ENCODE measurements around the gene WDR5B.

- TF ChIP-seq CTCF (IDR thresholded peaks at IDR 0.05; ENCODE audit: poor library complexity) (no peak), EZH2phosphoT487 (IDR thresholded peaks at IDR 0.05; ENCODE audit: low read depth, severe bottlenecking, unreplicated experiment) (no peak)
Observed at GRCh38 chr3:122389197-122389596, 26.7 kb downstream of the WDR5B start.
